ENCODE measurements around the gene KLF12.

The KLF12 gene

GRCh38 chr13:74135326-74136083, 1.3 kb upstream of the KLF12 start:
- peak overlapping the region; percentile 92 for H3K4me3 ChIP-seq (ENCODE audit: low read depth, low read length)

GRCh38 chr13:74134777-74135325, 647 bp upstream of the KLF12 start:
- H3K4me3 ChIP-seq (ENCODE audit: low read depth, low read length): peak overlapping the region; percentile 92
- no peak for TF ChIP-seq CTCF (IDR thresholded peaks at IDR 0.05; ENCODE audit: borderline replicate concordance, insufficient read depth, low read depth, low read length)

More at GRCh38 chr13:74135326-74136083, 1.3 kb upstream of the KLF12 start:
- TF ChIP-seq CTCF (IDR thresholded peaks at IDR 0.05; ENCODE audit: borderline replicate concordance, insufficient read depth, low read depth, low read length): no peak

DNA sequence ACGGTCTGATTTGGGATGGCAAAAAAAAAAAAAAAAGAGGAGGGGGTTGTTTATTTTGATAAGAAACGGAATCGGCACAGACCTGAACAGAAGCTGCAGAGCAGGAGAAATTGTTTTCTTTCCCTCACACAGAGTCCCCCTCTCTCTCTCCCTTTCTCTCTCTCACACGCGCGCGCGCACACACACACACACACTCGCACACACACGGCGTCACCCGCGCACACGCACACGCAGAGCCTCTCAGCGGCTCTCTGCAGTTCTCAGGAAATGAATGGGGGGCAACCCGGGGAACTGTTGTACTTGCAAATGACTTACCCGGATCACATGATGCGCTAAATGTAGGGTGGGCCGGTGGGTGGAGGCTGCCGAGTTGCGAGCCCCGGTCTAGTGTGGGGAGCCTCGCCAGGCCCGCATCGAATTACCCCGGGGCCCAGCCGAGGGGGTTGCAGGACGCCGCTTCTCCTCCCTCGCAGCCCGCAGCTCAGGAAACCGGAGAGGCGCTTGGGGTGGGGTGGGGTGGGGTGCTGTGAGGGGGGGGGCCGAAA, 475 bp downstream of the KLF12 start:
- peak overlapping the region; percentile 64 for H3K4me3 ChIP-seq (ENCODE audit: low read depth, low read length)
- TF ChIP-seq CTCF (IDR thresholded peaks at IDR 0.05; ENCODE audit: borderline replicate concordance, insufficient read depth, low read depth, low read length): no peak

- no peak for TF ChIP-seq CTCF (IDR thresholded peaks at IDR 0.05; ENCODE audit: borderline replicate concordance, insufficient read depth, low read depth, low read length)
- peak overlapping the region; percentile 64 for H3K4me3 ChIP-seq (ENCODE audit: low read depth, low read length)
Observed at GRCh38 chr13:74132776-74133656, 1.2 kb downstream of the KLF12 start.

- TF ChIP-seq CTCF (IDR thresholded peaks at IDR 0.05; ENCODE audit: borderline replicate concordance, insufficient read depth, low read depth, low read length): no peak
- peak overlapping the region; percentile 64 for H3K4me3 ChIP-seq (ENCODE audit: low read depth, low read length)
Observed at GRCh38 chr13:74132152-74132775, 1.9 kb downstream of the KLF12 start.

- TF ChIP-seq CTCF (IDR thresholded peaks at IDR 0.05; ENCODE audit: borderline replicate concordance, insufficient read depth, low read depth, low read length): no peak
- no peak overlapping the region for H3K4me3 ChIP-seq (ENCODE audit: low read depth, low read length)
Observed at GRCh38 chr13:74131227-74131626, 3.0 kb downstream of the KLF12 start.
